ENCODE data around the gene STK38L. TPM values are rescaled to one million over a fixed set of nuclear protein-coding genes. Genes with fewer than 3 reads are reported as not detected.

The STK38L gene
- total RNA-seq, 1 donor from 2014 or later = 36.0 TPM

GRCh38 chr12:27359578-27360340 lies 115.7 kb downstream of the STK38L start:
- no peaks in the 10 kb centered on the region for H3K9me3 ChIP-seq
- TF ChIP-seq CTCF (IDR thresholded peaks at IDR 0.05) = no peak
- H3K36me3 ChIP-seq = no peaks in the 10 kb centered on the region
- ATAC-seq (no peak), DNase-seq (no peak)
- no peaks in the 10 kb centered on the region for H3K4me1 ChIP-seq
- H3K27me3 ChIP-seq = no peaks in the 10 kb centered on the region
- intact Hi-C loops (cut with DNase I) = no loop called here
- H3K4me3 ChIP-seq = no peak overlapping the region
- H3K27ac ChIP-seq = no peak overlapping the region

GRCh38 chr12:27361372-27361771 lies 117.3 kb downstream of the STK38L start:
- H3K9me3 ChIP-seq = no peaks in the 10 kb centered on the region
- no peaks in the 10 kb centered on the region for H3K27me3 ChIP-seq
- intact Hi-C loops (cut with DNase I) = no loop called here
- no peaks in the 10 kb centered on the region for H3K4me1 ChIP-seq
- H3K36me3 ChIP-seq = no peaks in the 10 kb centered on the region
- ATAC-seq (no peak), DNase-seq (no peak)
- H3K27ac ChIP-seq = no peak overlapping the region
- TF ChIP-seq CTCF (IDR thresholded peaks at IDR 0.05) = no peak
- H3K4me3 ChIP-seq = no peak overlapping the region

- Histone ChIP-seq H3K36me3 (no peaks in the 10 kb centered on the region), H3K4me3 (no peak overlapping the region), H3K4me1 (no peaks in the 10 kb centered on the region), H3K27ac (no peak overlapping the region), H3K9me3 (no peaks in the 10 kb centered on the region), H3K27me3 (no peaks in the 10 kb centered on the region)
- ATAC-seq (no peak), DNase-seq (no peak)
- intact Hi-C loops (cut with DNase I) = no loop called here
- TF ChIP-seq CTCF (IDR thresholded peaks at IDR 0.05) = no peak
These were observed 122.5 kb downstream of the STK38L start for GRCh38 chr12:27366621-27367020.

GRCh38 chr12:27367078-27367477 lies 123.0 kb downstream of the STK38L start:
- no peak for TF ChIP-seq CTCF (IDR thresholded peaks at IDR 0.05)
- Histone ChIP-seq H3K4me3 (no peak overlapping the region), H3K27ac (no peak overlapping the region), H3K9me3 (no peaks in the 10 kb centered on the region), H3K27me3 (no peaks in the 10 kb centered on the region), H3K36me3 (no peaks in the 10 kb centered on the region), H3K4me1 (no peaks in the 10 kb centered on the region)
- intact Hi-C loops (cut with DNase I) = no loop called here
- no peak for DNase-seq
- no peak for ATAC-seq

Other genes with a start within 250 kb of the STK38L start
- 68.9 TPM for gene TM7SF3, start 229.9 kb upstream of the STK38L start, total RNA-seq
- gene MED21, start 221.7 kb upstream of the STK38L start, total RNA-seq = 65.9 TPM
- gene C12orf71, start 161.7 kb upstream of the STK38L start, total RNA-seq = not detected
- 6.9 TPM for gene BMAL2, start 88.5 kb downstream of the STK38L start, total RNA-seq
- gene SMCO2, start 202.4 kb downstream of the STK38L start, total RNA-seq = 0.38 TPM

Data from upper lobe of right lung (tissue), 1 donor.